Spleen (tissue), 11 donors: Measurements from ENCODE around the gene ZBTB7A. TPM values are rescaled to one million over a fixed set of nuclear protein-coding genes. Genes with fewer than 3 reads are reported as not detected.

Source experiments
- DNase-seq: peaks from one replicate; pipeline ENCODE4 v3.0.0-alpha.2; 2020
- H3K27ac ChIP-seq, 8 donors: fragments of 200-600 bp; sonication (generic) in 7 of 8; 1 replicate in 4 of 8; 2 replicates in 4 of 8; pipeline versions ENCODE4 v1.5.0 to v1.8.0; 2016 to 2021; ENCODE audit warnings: inconsistent platforms in 4 of 8, mild to moderate bottlenecking in 4 of 8, moderate library complexity in 1 of 8
- H3K27me3 ChIP-seq, 7 donors: fragments of 200-600 bp; sonication (generic) in 6 of 7; replicated peaks in 1 of 7; 1 replicate in 4 of 7; 2 replicates in 3 of 7; pipeline versions ENCODE4 v1.5.0 to v1.8.0; 2016 to 2021; ENCODE audit warnings: inconsistent platforms in 3 of 7, mild to moderate bottlenecking in 1 of 7
- H3K36me3 ChIP-seq, 6 donors: fragments of 200-600 bp; sonication (generic) in 5 of 6; 1 replicate in 4 of 6; 2 replicates in 2 of 6; pipeline versions ENCODE4 v1.5.0 to v1.8.0; 2016 to 2021; ENCODE audit warnings: inconsistent platforms in 2 of 6
- H3K4me1 ChIP-seq, 6 donors: fragments of 200-600 bp; sonication (generic) in 5 of 6; 1 replicate in 3 of 6; 2 replicates in 3 of 6; pipeline versions ENCODE4 v1.5.0 to v1.8.0; 2016 to 2021; ENCODE audit warnings: inconsistent platforms in 3 of 6
- H3K4me3 ChIP-seq, 8 donors: fragments of 200-600 bp; sonication (generic) in 7 of 8; 1 replicate in 4 of 8; 2 replicates in 4 of 8; pipeline versions ENCODE4 v1.5.0 to v1.8.0; 2016 to 2021; ENCODE audit warnings: inconsistent platforms in 4 of 8, mild to moderate bottlenecking in 4 of 8, moderate library complexity in 2 of 8
- H3K9me3 ChIP-seq, 8 donors: fragments of 200-600 bp; sonication (generic) in 7 of 8; 1 replicate in 4 of 8; 2 replicates in 4 of 8; pipeline versions ENCODE4 v1.5.0 to v1.8.0; 2016 to 2021; ENCODE audit warnings: inconsistent platforms in 4 of 8
- POLR2A ChIP-seq, 3 donors: fragments of 450-650 bp; IDR thresholded peaks; one replicate each; pipeline ENCODE4 v1.5.1; 2017; ENCODE audit warnings: antibody characterized with exemption in 3 of 3, mild to moderate bottlenecking in 1 of 3
- POLR2AphosphoS5 ChIP-seq, 3 donors: sonication (generic); formaldehyde crosslinking; IDR thresholded peaks; one replicate each; pipeline ENCODE4 v1.5.1; 2017; ENCODE audit warnings: antibody characterized with exemption in 3 of 3
- WGBS, 5 donors: extraction: QIAGEN DNeasy Blood & Tissue Kit in 3 of 5; methylation state at CpG; one replicate each; pipeline versions ENCODE4 v1.1.5 to v1.1.7; 2013 to 2018; 5-methylcytosine and 5-hydroxymethylcytosine counted together
- intact Hi-C: fragments of 100-400 bp; cut with DNase I; formaldehyde crosslinking; loops from one replicate; pipeline ENCODE4 v1.15.0; 2023; ENCODE audit warnings: low total_unique reads
- polyA plus RNA-seq, 3 donors: library from polyadenylated mRNA; stranded (reverse); fragments of 200-250 nt; gene quantifications; one replicate each; pipeline ENCODE4 v1.2.1, GENCODE V29; 2013
- total RNA-seq, 7 donors: library from RNA; depleted of rRNA in 3 of 7; stranded (reverse); fragments of >200 nt in 3 of 7; fragmentation: NEBNext Ultra II Directional in 4 of 7; extraction: Animal tissue kit (Norgen Biotek cat#: 25700) in 4 of 7; gene quantifications; one replicate each; pipeline versions ENCODE4 v1.1.0 to v1.2.1, GENCODE V29; 2016 to 2021
- TF ChIP-seq, protein P1 (sequence below), 11 experiments: fragments of 200-600 bp in 7 of 11; fragments of 450-650 bp in 4 of 11; sonication (generic) in 4 of 11; IDR thresholded peaks in 8 of 11; conservative IDR thresholded peaks in 3 of 11; 1 replicate in 7 of 11; 2 replicates in 4 of 11; pipeline versions ENCODE4 v1.4.0 to v1.8.0; 2016 to 2021; ENCODE audit warnings: antibody characterized with exemption in 11 of 11, inconsistent platforms in 4 of 11, mild to moderate bottlenecking in 1 of 11
- donor health status: healthy with polysubstance abuse.
- donor health status: DM: no; HTN: no; CAD: no; lungs with moderate emphysema.
- donor health status: DM: no; HTN: no; CAD: no.
- donor health status: Bipolar disorder and iron deficiency.
- donor health status: healthy.
- donor health status: DM: no; HTN: no; CAD: no.
- donor health status: DM: yes; HTN: yes; CAD: no.

The ZBTB7A gene
- total and polyA plus RNA-seq, 10 donors: 4.0 to 68.1 (median 50.8) TPM

DNA sequence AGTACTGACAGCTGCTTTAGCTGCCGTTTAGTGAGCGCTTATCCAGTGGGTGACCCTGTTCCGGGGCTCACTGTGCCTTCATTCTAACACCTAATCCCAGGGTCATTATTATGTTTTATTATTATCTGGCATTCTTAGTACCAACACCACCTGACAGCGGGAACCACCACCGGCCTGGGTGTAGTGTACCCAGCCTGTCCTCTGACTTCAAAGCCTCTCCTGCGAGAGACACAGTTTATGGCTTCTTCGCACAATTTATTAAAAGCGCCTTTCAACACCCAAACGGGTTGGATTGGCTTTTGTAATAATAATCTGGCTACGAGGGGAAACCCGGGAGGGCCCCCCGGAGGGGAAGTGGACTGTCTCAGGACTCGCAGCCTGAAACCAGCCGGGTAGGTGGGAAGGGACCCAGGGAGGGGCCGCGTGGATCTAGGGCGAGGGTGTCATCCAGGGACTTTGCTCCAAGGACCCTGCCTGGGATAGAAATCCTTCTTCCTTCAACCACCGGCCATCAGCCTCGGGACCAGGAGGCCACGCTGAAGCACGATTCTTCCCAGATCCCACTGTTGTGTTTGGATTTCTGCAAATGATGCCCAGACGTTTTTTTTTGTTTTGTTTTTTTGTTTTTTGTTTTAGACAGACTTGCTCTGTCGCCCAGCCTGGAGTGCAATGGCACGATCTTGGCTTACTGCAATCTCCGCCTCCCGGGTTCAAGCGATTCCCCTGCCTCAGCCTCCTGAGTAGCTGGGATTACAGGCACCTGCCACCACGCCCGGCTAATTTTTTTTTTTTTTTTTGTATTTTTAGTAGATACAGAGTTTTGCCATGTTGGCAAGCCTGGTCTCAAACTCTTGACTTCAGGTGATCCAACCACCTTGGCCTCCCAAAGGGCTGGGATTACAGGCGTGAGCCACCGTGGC is 1.6 kb upstream of the ZBTB7A start:
- peaks cover 18 to 48% (median 38%) of the 10 kb centered on the region in 6 donors for H3K4me1 ChIP-seq
- no peaks in the 10 kb centered on the region for H3K27me3 ChIP-seq
- H3K9me3 ChIP-seq: no peaks in the 10 kb centered on the region
- H3K27ac ChIP-seq: peak overlapping the region; percentile 97 to 99 (median 98)
- peak in 1 of 3 donors; percentile 4 for TF ChIP-seq POLR2AphosphoS5 (IDR thresholded peaks at IDR 0.05)
- TF ChIP-seq POLR2A (IDR thresholded peaks at IDR 0.05): no peak
- H3K4me3 ChIP-seq: peak overlapping the region; percentile 68 to 99 (median 96)
- intact Hi-C loops: loop anchor here (10.0 kb wide), 2 partner anchors 46 to 64 kb away; partner anchors contain the start of gene PIAS4
- DNase-seq: peak; percentile 86
- peaks cover 0 to 7% (median 0%) of the 10 kb centered on the region in 6 donors for H3K36me3 ChIP-seq
- 24 to 33% (median 28%) methylated on average over 30 to 31 of the region's 31 CpGs for WGBS, 5 donors

DNA sequence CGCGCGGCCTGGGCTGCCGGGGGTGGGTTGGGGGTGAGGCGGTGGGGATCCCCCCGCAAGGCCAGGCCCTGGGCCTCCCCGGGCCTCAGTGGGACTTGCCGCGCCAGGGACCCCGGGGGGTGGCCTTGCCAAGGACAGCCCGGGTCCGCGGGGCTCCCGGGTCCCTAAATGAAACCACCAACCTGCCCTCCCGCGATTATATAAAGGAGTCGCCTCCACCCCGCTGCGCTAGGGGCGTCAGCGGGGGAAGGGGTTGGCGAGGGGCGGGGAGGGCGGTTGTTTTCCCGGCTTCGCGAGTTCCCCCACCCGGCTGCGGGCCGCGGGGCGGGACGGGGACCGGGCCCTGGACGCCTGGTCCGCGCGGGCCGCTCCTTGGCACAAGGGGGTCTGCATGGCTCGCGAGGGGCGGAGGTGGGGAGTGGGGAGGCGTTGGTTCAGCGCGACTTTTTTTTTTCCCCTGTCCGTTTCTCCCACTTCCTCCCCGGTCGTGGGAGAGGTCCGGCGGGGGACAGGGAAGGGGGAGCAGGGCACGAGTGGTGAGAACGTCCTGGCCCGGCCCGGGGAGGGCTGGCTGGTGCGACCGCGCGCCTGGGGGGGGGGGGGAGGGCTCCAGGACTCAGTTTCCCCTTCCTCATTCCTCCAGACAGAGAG is 822 bp upstream of the ZBTB7A start:
- intact Hi-C loops: loop anchor here (10.0 kb wide), 2 partner anchors 47 to 63 kb away; partner anchors contain the start of gene PIAS4
- DNase-seq: peak; percentile 92
- Histone ChIP-seq H3K9me3 (no peaks in the 10 kb centered on the region), H3K27me3 (no peaks in the 10 kb centered on the region), H3K36me3 (peaks cover 0 to 15% (median 0%) of the 10 kb centered on the region in 6 donors), H3K4me1 (peaks cover 26 to 56% (median 46%) of the 10 kb centered on the region in 6 donors), H3K4me3 (peak overlapping the region; percentile 68 to 99 (median 96)), H3K27ac (peak overlapping the region; percentile 97 to 99 (median 98))
- TF ChIP-seq POLR2AphosphoS5 (IDR thresholded peaks at IDR 0.05) (peak; percentile 54 to 72 (median 72)), POLR2A (IDR thresholded peaks at IDR 0.05) (peak in 1 of 3 donors; percentile 21)
- TF ChIP-seq, protein P1, sequence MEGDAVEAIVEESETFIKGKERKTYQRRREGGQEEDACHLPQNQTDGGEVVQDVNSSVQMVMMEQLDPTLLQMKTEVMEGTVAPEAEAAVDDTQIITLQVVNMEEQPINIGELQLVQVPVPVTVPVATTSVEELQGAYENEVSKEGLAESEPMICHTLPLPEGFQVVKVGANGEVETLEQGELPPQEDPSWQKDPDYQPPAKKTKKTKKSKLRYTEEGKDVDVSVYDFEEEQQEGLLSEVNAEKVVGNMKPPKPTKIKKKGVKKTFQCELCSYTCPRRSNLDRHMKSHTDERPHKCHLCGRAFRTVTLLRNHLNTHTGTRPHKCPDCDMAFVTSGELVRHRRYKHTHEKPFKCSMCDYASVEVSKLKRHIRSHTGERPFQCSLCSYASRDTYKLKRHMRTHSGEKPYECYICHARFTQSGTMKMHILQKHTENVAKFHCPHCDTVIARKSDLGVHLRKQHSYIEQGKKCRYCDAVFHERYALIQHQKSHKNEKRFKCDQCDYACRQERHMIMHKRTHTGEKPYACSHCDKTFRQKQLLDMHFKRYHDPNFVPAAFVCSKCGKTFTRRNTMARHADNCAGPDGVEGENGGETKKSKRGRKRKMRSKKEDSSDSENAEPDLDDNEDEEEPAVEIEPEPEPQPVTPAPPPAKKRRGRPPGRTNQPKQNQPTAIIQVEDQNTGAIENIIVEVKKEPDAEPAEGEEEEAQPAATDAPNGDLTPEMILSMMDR (IDR thresholded peaks at IDR 0.05 in 8 of 11, conservative IDR thresholded peaks at IDR 0.05 in 3 of 11): peak in 2 of 11 experiments; percentile 14 to 25
- 0 to 2% (median 1%) methylated on average over 1 to 58 of the region's 58 CpGs for WGBS, 5 donors

DNA sequence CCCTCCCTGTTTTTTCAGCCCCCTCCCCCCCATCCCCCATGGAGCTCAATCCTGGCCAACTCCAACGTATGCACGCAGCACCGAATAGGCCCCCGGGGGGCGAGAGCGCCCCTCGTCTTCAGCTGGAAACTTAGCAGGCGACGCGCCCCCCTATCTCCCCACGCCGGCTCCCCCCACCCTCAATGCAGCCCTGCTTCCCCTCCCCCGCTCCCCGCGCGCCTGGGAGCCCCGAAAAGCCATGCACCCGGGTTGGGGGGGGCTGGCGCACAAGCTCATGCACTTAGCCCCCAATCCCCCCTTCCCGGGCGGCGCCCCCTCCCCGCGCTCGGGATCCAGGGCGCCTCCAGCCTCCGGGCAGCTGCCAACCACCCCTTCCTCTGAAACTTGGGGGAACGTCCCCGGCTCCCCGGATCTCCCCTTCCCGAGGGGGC is 508 bp downstream of the ZBTB7A start:
- peaks cover 0 to 24% (median 0%) of the 10 kb centered on the region in 6 donors for H3K36me3 ChIP-seq
- H3K9me3 ChIP-seq: no peaks in the 10 kb centered on the region
- peaks cover 39 to 69% (median 59%) of the 10 kb centered on the region in 6 donors for H3K4me1 ChIP-seq
- no peaks in the 10 kb centered on the region for H3K27me3 ChIP-seq
- WGBS, 5 donors: 0 to 1% (median 1%) methylated on average over 4 to 31 of the region's 31 CpGs
- TF ChIP-seq, protein P1 (IDR thresholded peaks at IDR 0.05 in 8 of 11, conservative IDR thresholded peaks at IDR 0.05 in 3 of 11): peak in 1 of 11 experiments; percentile 14
- TF ChIP-seq POLR2A (IDR thresholded peaks at IDR 0.05) (no peak), POLR2AphosphoS5 (IDR thresholded peaks at IDR 0.05) (peak in 1 of 3 donors; percentile 2)
- H3K27ac ChIP-seq: peak overlapping the region; percentile 97 to 99 (median 98)
- H3K4me3 ChIP-seq: peak overlapping the region; percentile 68 to 99 (median 96)
- intact Hi-C loops: loop anchor here (10.0 kb wide), 2 partner anchors 49 to 61 kb away; partner anchors contain the start of gene PIAS4
- DNase-seq: peak; percentile 94

GRCh38 chr19:4065430-4066175 is 1.1 kb downstream of the ZBTB7A start:
- WGBS, 5 donors: 0 to 3% (median 1%) methylated on average over 5 to 98 of the region's 98 CpGs
- Histone ChIP-seq H3K4me3 (peak overlapping the region; percentile 68 to 99 (median 96)), H3K27me3 (no peaks in the 10 kb centered on the region), H3K27ac (peak overlapping the region in 7 of 8 donors; percentile 98 to 99 (median 99)), H3K4me1 (peaks cover 45 to 75% (median 65%) of the 10 kb centered on the region in 6 donors), H3K36me3 (peaks cover 0 to 24% (median 0%) of the 10 kb centered on the region in 6 donors), H3K9me3 (no peaks in the 10 kb centered on the region)
- peak; percentile 98 for DNase-seq
- intact Hi-C loops: loop anchor here (10.0 kb wide), 2 partner anchors 49 to 61 kb away; partner anchors contain the start of gene PIAS4
- TF ChIP-seq, protein P1 (IDR thresholded peaks at IDR 0.05 in 8 of 11, conservative IDR thresholded peaks at IDR 0.05 in 3 of 11): peak in 2 of 11 experiments; percentile 31 to 40
- TF ChIP-seq POLR2A (IDR thresholded peaks at IDR 0.05) (peak in 1 of 3 donors; percentile 49), POLR2AphosphoS5 (IDR thresholded peaks at IDR 0.05) (peak in 2 of 3 donors; percentile 66 to 81)
